SK-MEL-5 (cell line): ENCODE measurements around the gene SAE1. TPM values are rescaled to one million over a fixed set of nuclear protein-coding genes. Genes with fewer than 3 reads are reported as not detected.
A peak's percentile ranks its signal among the peaks of the same experiment; 100 is the strongest.

Experiments used
- DNase-seq: peaks from one replicate; pipeline ENCODE4 v3.0.0-alpha.2; 2016; ENCODE audit warnings: low read depth, low spot score
- in situ Hi-C: cut with HindIII; loops from 2 replicates; pipeline ENCODE4 v1.10.0; 2016; ENCODE audit warnings: low sequenced_read_pairs, high pct_unique_total_duplicates, low pct_unique_long_range_greater_than_20kb
- total RNA-seq: library from RNA; depleted of rRNA; stranded (reverse); fragments of >200 nt; shearing (Covaris generic); gene quantifications from 2 replicates; pipeline ENCODE4 v1.2.3, GENCODE V29; 2014

The SAE1 gene
- total RNA-seq, 1 experiment from 2014 or later, result 154 TPM

DNA sequence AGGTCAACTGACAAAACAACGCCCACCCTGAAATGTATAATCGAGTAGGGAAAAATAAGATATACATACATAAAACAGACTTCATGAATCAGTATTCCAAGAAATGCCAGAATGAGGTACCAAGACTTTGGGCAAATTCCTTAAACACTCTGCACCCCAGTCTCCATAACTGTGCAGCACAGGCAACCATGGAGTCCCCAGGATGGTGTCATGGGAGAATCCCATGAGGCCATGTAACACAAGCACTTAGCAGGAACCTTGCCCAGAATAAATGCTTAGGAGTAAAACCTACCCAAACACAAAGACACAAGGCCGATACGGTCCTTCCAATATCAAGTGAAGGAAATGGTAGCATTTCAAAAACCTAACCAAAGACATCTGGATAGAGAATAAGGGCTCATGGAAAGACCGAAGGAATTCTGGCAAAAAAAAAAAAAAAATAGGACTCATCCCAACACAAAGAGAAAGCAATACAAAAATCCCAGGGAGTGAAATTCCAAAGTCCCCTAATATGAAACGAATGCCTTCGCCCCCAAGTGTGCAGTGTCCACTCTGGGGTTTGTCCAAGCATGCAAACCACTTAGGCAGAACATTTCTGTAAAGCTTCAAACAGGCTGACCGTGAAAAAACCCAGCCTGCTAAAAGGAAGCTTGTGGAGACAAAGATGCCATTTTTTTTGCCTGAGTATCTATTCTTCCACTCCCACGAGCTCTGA lies 28.1 kb upstream of the SAE1 start:
- no peak for DNase-seq
- in situ Hi-C loops, result no loop called here

DNA sequence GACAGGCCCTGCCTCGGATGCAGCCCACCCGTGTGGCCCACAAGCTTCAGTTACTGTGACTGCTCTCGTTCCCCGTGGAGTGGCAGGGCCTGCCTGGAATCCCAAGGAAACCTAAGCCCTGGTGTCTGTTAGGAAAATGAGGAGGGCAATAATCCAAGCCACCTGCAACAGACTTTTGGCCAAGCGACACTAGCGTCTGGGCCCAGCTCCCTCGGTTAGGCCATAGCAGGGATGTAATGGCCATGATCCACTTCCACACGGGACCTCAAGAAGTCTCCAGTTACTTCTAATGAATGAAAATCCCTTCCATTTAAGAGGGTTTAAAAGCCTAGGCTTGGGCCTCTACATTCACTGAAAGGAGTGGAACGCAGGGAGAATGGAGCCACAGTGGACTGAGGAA lies 26.0 kb upstream of the SAE1 start:
- no peak for DNase-seq
- in situ Hi-C loops, result no loop called here

GRCh38 chr19:47105874-47106273 lies 24.8 kb upstream of the SAE1 start:
- no peak for DNase-seq
- in situ Hi-C loops, result no loop called here

- no peak for DNase-seq
- in situ Hi-C loops, result no loop called here
These were observed 23.8 kb upstream of the SAE1 start for GRCh38 chr19:47106821-47107201.

DNA sequence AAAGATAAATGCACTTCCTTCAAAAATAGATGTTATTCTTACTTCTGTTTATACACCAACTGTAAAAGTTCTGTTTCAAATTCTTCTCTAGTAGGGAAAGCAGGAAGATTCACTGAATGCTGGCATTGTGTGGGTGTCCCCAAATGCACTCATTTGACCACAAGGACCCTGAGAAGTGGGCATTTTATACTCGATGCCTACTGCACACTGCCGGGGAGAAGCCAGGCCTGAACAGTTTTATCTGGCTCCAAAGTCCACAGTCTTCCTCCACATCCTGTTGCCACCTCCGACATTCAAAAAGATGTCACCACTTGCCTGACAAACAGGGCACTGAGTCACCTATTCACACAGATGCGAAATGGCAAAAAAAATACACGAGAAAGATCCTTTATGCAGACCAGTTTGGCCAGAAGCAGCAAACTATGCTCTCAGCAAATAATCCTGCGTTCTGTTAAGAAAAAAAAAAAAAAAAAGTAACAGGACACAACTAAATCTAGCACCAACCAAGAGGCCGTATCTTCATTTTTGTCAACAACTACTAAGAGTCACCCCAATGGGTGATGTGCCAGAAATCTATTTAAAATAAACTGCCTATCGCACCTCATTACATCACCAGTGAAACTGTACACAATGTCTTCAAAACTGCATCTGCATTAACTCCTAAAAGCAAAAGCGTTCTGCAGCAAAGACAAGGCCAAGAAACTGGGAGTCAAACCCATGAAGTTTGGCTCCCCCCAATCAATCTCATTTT lies 23.3 kb upstream of the SAE1 start:
- in situ Hi-C loops, result no loop called here

GRCh38 chr19:47107953-47108746 lies 22.5 kb upstream of the SAE1 start:
- DNase-seq, result no peak
- in situ Hi-C loops, result no loop called here

More for the DNA sequence above, 23.3 kb upstream of the SAE1 start:
- DNase-seq, result no peak

- DNase-seq, result no peak
- in situ Hi-C loops, result no loop called here
These were observed 21.5 kb upstream of the SAE1 start for GRCh38 chr19:47109177-47109540.

DNA sequence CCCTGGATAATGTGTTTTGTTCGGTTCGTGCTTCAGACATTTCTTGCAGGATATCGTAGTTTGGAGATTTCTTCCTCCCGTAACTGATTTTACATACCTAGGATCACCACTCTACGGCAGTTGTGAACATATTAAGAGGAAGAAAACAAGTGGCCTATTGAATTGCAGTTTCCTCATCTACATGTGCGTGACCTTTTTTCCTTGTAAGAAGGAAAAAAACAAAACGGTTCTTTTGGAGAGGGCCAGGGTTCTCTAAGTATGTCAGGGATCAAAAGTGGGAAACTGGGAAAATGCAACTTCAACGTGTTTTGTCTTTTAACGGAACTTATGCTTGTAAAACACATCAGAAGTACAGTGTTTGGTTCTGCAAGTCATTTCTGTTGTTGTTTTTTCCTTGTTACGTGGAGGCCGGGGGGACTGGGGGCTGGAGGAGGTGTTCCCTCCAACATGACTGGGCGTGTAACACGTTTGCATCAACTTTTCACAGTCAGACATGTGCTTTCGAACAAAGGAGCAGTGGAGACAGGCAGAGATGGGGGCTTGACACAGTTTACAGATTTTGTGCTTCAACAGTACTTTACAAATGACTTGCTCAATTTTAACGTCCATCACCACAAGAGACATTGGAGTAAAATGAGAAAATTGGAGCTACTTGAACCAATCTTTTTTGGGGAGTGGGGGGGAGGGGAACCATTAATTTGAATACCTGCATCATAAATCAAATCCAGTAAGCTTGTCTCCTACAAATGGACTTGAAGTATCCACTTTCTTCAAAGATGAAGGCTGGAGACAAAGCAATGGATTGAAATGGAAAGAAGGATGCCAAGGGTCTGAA lies 20.9 kb upstream of the SAE1 start:
- in situ Hi-C loops, result no loop called here

GRCh38 chr19:47110521-47111005 lies 20.1 kb upstream of the SAE1 start:
- in situ Hi-C loops, result no loop called here
- DNase-seq, result no peak

More for the DNA sequence above, 20.9 kb upstream of the SAE1 start:
- peak; percentile 83 for DNase-seq

DNA sequence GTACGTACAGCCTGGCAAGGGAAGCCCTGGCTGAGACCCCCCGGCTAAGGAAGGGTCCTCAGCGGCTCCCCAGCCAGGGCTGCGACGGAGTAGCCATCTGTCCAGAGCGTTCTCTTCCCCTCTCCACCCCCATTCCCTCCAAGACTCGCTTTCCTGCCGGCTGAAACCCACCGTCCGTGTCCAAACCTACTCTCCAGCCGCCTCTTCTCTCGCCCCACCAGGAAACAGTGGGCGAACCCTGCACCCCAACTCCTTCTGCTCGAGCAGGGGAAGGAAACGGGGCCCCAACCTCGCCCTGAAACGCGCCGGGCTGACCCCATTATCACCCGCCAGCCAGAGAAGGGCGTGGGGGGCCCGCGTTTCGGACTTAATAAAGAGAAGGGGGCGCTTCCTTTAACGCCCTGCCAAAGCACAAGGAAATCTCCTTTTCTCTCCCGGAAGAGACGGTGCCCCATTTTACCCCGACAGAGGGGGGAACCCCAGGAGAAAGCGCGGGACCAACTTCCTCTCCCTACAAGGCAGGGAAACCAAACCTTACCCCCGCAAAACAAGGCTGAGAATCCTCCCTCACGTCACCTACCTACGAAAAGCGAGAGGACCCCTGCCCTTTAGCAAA lies 19.5 kb upstream of the SAE1 start:
- DNase-seq, result no peak

DNA sequence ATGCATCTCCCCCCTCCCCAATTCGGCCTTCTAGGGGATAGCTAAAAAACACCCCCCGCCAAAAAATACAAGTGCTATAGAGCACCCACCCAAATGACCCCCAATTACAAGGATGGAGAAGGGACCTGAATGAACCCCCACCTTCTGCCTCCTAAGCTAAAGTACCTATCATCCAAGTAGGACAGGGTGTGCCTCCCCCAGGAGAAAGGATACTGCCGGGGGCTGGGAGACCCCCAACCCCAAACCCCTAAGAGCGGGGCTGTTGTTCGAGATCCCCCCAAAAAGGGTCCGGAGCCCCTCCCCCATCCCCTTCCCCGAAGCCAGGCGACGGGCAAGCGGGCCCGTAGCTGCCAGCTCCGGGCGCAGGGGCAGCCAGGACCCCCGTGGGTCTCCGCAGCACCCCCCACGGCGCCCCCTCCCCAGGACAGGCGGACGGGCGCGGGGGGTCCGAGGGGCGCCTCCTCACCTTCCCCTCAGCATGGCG lies 18.9 kb upstream of the SAE1 start:
- in situ Hi-C loops, result no loop called here
- no peak for DNase-seq

More for the DNA sequence above, 19.5 kb upstream of the SAE1 start:
- in situ Hi-C loops, result no loop called here

DNA sequence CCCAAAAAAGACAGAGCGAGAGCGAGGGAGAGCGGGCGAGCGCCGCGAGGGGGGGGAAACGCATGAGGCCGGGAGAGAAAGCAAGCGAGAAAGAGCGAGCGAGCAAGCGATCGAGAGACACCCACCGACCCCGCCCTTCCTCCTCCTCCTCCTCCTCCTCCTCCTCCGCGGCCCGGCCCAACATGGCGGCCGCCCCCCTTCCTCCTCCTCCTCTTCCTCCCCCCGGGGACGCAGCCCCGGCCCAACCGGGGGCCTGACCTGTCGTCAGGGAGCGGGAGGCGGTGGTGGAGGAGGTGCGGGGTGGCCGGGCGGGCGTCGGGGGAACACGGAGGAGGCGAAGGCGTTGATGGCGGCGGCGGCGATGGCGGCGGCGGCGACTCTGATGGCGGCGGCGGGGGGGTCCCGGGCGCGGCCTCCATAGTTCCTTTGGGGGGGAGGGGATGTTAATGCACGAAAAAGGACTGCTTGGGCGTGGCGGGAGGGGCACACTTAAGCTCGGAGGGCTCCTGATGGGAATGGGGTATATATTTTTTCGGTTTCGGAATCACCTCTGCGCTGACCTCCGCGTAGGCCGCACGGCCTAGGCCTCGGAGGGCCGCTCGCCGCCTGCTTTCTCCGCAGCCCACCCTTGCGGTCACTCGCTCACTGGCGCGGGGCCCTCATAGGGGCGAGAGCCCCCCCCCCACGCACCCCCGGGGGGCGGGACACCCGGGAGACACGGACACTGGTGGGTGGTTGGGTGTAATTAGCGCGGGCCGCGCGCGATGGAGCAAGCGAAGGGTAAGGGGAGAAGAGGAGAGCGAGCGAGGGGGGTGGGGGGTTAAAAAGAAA lies 18.3 kb upstream of the SAE1 start:
- DNase-seq, result peak; percentile 86
- in situ Hi-C loops, result no loop called here

GRCh38 chr19:47112997-47113849 lies 17.4 kb upstream of the SAE1 start, which contains the start of gene ZC3H4:
Gene ZC3H4 (minus strand): TSS chr19:47113776. CDS start chr19:47112584, 1,192 bp downstream.
- peak; percentile 99 for DNase-seq
- in situ Hi-C loops, result no loop called here

DNA sequence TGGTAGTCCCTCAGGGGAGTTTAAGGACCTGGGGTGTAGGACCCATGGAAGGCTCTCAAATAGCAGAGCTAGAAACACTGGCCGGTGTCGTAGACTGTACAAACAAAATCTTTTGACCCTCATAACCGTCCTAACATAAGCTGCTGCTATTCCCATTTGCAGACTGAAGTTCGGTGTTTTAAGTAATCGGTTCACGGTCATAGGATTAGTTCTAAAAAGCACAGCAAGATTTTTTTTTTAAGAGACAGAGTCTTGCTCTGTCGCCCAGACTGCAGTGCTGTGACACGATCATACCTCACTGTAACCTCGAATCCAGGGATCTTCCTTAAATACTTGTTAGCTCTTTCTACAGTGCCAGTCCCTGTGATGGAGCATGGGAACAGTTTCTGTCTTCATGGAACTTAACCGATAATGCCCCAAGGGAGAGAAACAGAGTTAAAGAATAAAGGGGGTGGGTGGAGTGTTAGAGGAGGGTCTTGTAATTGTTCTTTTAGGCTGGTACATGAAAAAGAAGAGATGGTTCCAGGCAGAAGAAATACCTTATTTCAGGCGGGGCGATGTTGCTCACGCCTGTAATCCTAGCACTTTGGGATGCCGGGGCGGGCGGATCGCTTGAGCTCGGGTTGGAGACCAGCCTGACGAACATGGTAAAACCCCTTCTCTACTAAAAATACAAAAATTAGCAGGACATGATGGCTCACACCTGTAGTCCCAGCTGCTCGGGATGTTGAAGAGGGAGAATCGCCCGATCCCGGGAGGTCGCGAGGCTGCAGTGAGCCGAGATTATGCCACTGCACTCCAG lies 16.6 kb upstream of the SAE1 start:
- no peak for DNase-seq
- in situ Hi-C loops, result no loop called here
